PC-3 (cell line): Measurements from ENCODE around the gene AUTS2.

Experiments used
- CTCF ChIP-seq: fragments of 300-600 bp; sonication (generic); conservative IDR thresholded peaks from 2 replicates; pipeline ENCODE4 v1.5.1; 2017; ENCODE audit warnings: antibody characterized with exemption, low read depth, mild to moderate bottlenecking, low read length
- EZH2 ChIP-seq: fragments of 300-600 bp; sonication (generic); IDR thresholded peaks from one replicate; pipeline ENCODE4 v1.6.1; 2017; ENCODE audit warnings: antibody characterized with exemption, mild to moderate bottlenecking, low read length; ENCODE audit not compliant: unreplicated experiment

GRCh38 chr7:70114806-70115205 lies 516.5 kb downstream of the AUTS2 start:
- no peak for TF ChIP-seq CTCF
- no peak for TF ChIP-seq EZH2
